Activated naive CD8-positive, alpha-beta T cell treated with anti-CD3 and anti-CD28 coated beads, Interleukin-2, amount 10 ng/mL, durations not matched to agents 7 days and 5 days (primary cell): ENCODE results near the gene NT5C3A. TPM values are rescaled to one million over a fixed set of nuclear protein-coding genes. Genes with fewer than 3 reads are reported as not detected.
"Not testable (repeated sequence)": the region's sequence is repeated elsewhere in the genome, so short reads cannot be mapped to it uniquely, and the experiment has no call there.

Source experiments
- ATAC-seq: fragments of 150-1000 bp; cut with Tn5 transposase; one replicate; pipeline ENCODE4 v1.10.0; 2021; ENCODE audit warnings: low read depth, moderate library complexity
- POLR2A ChIA-PET: fragments of 350-600 bp; sonication (Branson Sonifier 250); formaldehyde crosslinking; loops from one replicate; lab custom pipeline; 2021; ENCODE audit warnings: antibody characterized with exemption; lab: Charles Lee
- DNase-seq: peaks from one replicate; pipeline ENCODE4 v3.0.0; 2021
- H3K27ac Mint-ChIP-seq: one replicate; pipeline ENCODE4 v1.8.0; 2022; ENCODE audit warnings: mild to moderate bottlenecking, mixed read lengths
- H3K27me3 Mint-ChIP-seq: one replicate; pipeline ENCODE4 v1.8.0; 2022; ENCODE audit warnings: mild to moderate bottlenecking, moderate library complexity, mixed read lengths
- H3K36me3 Mint-ChIP-seq: one replicate; pipeline ENCODE4 v1.8.0; 2021; ENCODE audit warnings: mild to moderate bottlenecking, mixed read lengths
- H3K4me1 Mint-ChIP-seq: one replicate; pipeline ENCODE4 v1.8.0; 2021; ENCODE audit warnings: mixed read lengths
- H3K4me3 Mint-ChIP-seq: one replicate; pipeline ENCODE4 v1.8.0; 2022; ENCODE audit warnings: mild to moderate bottlenecking, moderate library complexity, mixed read lengths
- H3K9me3 Mint-ChIP-seq: one replicate; pipeline ENCODE4 v1.8.0; 2021; ENCODE audit warnings: mixed read lengths
- total RNA-seq, 2 experiments: library from RNA; stranded (reverse); gene quantifications; one replicate each; pipeline ENCODE4 v1.2.3, GENCODE V29; 2021

Gene NT5C3A
- total RNA-seq, 2 experiments from 2014 or later, result 63.3 to 64.0 TPM

DNA sequence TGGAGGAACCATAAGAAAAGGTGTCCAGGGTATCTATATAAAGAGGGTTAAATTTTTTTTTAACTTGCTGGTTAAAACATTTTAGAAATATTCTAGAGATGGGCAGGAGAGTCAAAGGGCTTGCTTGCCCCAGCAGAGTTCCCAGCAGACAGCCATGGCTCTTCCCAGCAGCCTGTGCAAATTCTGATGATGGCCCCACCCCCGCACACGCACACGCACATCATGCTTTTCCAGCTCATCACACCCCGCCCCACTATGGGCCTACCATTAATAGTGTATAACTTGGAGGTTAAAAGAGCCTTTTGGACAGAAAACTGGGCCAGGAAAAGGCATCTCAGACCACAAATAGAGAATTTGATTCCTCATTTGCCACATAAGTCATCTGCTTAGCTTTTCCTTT lies 56.9 kb downstream of the NT5C3A start:
- DNase-seq, H3K27ac Mint-ChIP-seq, H3K27me3 Mint-ChIP-seq, POLR2A ChIA-PET, H3K4me1 Mint-ChIP-seq, ATAC-seq, H3K36me3 Mint-ChIP-seq, H3K9me3 Mint-ChIP-seq, H3K4me3 Mint-ChIP-seq: not testable (repeated sequence)

DNA sequence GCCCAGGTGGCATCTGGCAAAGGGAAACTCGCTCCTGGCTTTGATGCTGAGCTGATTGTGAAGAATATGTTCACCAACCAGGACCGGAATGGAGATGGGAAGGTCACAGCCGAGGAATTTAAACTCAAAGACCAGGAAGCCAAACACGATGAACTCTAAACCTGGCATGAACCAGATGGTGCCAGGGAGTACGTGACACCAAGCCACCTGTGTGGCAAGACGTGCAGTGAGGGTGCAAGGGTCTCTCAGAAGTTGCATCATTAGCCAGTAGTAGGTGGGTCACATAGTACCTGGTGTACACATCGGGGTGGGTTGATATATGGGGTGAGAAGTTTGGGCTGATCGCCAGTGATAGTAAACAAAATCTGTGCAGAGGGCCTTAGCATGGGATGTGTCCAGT lies 57.4 kb downstream of the NT5C3A start:
- DNase-seq, H3K4me3 Mint-ChIP-seq, H3K27me3 Mint-ChIP-seq, ATAC-seq, H3K9me3 Mint-ChIP-seq, H3K36me3 Mint-ChIP-seq, POLR2A ChIA-PET, H3K4me1 Mint-ChIP-seq, H3K27ac Mint-ChIP-seq: not testable (repeated sequence)

- H3K36me3 Mint-ChIP-seq, ATAC-seq, POLR2A ChIA-PET, H3K27ac Mint-ChIP-seq, H3K4me3 Mint-ChIP-seq, H3K27me3 Mint-ChIP-seq, H3K4me1 Mint-ChIP-seq, DNase-seq, H3K9me3 Mint-ChIP-seq: not testable (repeated sequence)
Measured at GRCh38 chr7:33004104-33004616, 58.4 kb downstream of the NT5C3A start.

- ATAC-seq, H3K4me1 Mint-ChIP-seq, H3K36me3 Mint-ChIP-seq, POLR2A ChIA-PET, DNase-seq, H3K27ac Mint-ChIP-seq, H3K9me3 Mint-ChIP-seq, H3K4me3 Mint-ChIP-seq: not testable (repeated sequence)
- H3K27me3 Mint-ChIP-seq, result peaks cover 13% of the 10 kb centered on the region
Measured at GRCh38 chr7:33003111-33003510, 59.5 kb downstream of the NT5C3A start.

- H3K4me3 Mint-ChIP-seq, ATAC-seq, POLR2A ChIA-PET, H3K27ac Mint-ChIP-seq, H3K4me1 Mint-ChIP-seq, H3K9me3 Mint-ChIP-seq, H3K36me3 Mint-ChIP-seq, DNase-seq: not testable (repeated sequence)
- H3K27me3 Mint-ChIP-seq, result peaks cover 36% of the 10 kb centered on the region
Measured at GRCh38 chr7:32999380-32999779, 63.2 kb downstream of the NT5C3A start.

- H3K4me1 Mint-ChIP-seq, DNase-seq, POLR2A ChIA-PET, H3K27ac Mint-ChIP-seq, H3K9me3 Mint-ChIP-seq, H3K36me3 Mint-ChIP-seq: not testable (repeated sequence)
- Mint-ChIP-seq H3K27me3 (peaks cover 36% of the 10 kb centered on the region), H3K4me3 (peak overlapping the region; percentile 46)
- peak; percentile 70 for ATAC-seq
Measured at GRCh38 chr7:32998361-32999171, 64.0 kb downstream of the NT5C3A start.

- ATAC-seq, POLR2A ChIA-PET, H3K27ac Mint-ChIP-seq, H3K9me3 Mint-ChIP-seq, H3K36me3 Mint-ChIP-seq, H3K4me3 Mint-ChIP-seq, DNase-seq: not testable (repeated sequence)
- Mint-ChIP-seq H3K4me1 (peaks cover 11% of the 10 kb centered on the region), H3K27me3 (peaks cover 41% of the 10 kb centered on the region)
Measured at GRCh38 chr7:32997956-32998355, 64.6 kb downstream of the NT5C3A start.

DNA sequence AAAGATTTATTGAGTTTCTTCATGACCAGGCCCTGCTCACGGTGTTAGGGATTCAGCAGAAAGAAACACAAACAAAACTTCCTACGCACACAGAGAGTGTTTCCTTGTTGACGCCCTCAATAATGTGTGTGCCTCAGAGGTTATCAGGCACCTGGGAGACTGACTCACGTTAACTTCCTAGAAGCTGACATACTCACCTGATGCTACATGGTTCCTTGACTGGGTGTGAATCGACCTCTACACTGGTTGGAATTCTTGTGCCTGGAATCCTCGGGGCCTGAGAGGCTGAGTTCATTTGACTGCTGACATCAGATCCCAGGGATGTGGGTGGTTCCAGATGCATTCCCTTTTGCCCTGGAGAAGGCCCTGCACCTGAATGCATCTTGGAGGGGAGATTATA lies 69.8 kb downstream of the NT5C3A start:
- POLR2A ChIA-PET, DNase-seq, H3K27ac Mint-ChIP-seq, H3K36me3 Mint-ChIP-seq, H3K9me3 Mint-ChIP-seq, H3K4me3 Mint-ChIP-seq: not testable (repeated sequence)
- H3K4me1 Mint-ChIP-seq, result peaks cover 19% of the 10 kb centered on the region
- peaks cover 59% of the 10 kb centered on the region for H3K27me3 Mint-ChIP-seq
- ATAC-seq, result peak; percentile 48

DNA sequence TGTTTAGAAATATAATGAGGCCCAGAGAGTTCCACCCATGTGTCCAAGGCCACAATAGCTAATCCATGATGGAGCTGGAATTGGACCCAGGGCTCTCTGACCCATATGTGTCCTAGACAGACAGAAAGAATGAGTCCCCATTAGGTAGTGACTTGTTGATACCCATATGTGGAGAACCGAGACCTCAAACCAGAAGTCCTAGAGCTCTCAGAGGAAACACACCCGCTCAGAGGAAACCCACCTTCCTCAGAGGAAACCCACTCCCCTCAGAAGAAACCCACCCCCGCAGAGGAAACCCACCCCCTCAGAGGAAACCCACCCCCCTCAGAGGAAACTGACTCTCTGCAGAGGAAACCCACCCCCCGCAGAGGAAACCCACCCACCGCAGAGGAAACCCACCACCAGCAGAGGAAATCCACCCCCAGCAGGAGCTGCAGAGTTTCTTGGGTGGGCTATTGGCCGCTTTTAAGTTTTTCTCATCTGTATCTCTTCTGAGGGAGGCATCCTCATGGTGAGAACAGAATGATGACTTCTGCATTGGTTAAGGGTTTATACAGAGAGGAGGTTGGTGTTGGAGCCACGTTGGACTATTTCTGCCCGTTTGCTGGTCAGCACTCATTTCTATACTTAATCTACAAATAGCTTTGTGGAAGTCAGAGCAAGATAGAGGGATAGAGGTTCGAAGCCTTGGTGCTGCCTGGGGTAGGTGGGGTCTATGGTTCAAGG lies 70.4 kb downstream of the NT5C3A start:
- H3K27ac Mint-ChIP-seq, H3K4me3 Mint-ChIP-seq, POLR2A ChIA-PET, DNase-seq, H3K9me3 Mint-ChIP-seq, H3K36me3 Mint-ChIP-seq: not testable (repeated sequence)
- peak; percentile 48 for ATAC-seq
- peaks cover 19% of the 10 kb centered on the region for H3K4me1 Mint-ChIP-seq
- peaks cover 56% of the 10 kb centered on the region for H3K27me3 Mint-ChIP-seq

- H3K4me3 Mint-ChIP-seq, POLR2A ChIA-PET: not testable (repeated sequence)
- H3K4me1 Mint-ChIP-seq, result peaks cover 19% of the 10 kb centered on the region
Measured at GRCh38 chr7:32991068-32991585, 71.4 kb downstream of the NT5C3A start.

DNA sequence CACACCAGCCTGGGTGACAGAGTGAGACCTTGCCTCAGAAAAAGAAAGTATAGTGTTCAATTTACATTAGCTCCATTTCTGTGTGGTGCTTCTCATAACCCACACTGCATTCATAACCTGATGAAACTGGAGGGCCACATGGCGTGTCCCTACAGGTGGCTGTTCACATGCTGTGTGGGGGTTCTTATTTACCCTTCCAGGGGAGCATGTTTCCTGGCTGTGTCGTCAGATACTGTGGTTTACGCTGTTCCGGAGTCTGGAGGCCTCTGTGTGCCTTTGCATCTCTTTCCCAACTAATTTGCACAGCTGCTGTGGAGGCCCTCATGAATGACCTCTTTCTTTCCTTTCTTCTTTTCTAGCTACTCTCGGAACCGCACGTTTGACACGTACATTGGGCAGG lies 74.4 kb downstream of the NT5C3A start:
- H3K27me3 Mint-ChIP-seq, result peaks cover 48% of the 10 kb centered on the region
- H3K27ac Mint-ChIP-seq, POLR2A ChIA-PET, DNase-seq, H3K9me3 Mint-ChIP-seq, H3K36me3 Mint-ChIP-seq: not testable (repeated sequence)
- peak; percentile 50 for ATAC-seq
- peak overlapping the region; percentile 58 for H3K4me3 Mint-ChIP-seq
- peaks cover 18% of the 10 kb centered on the region for H3K4me1 Mint-ChIP-seq

More at GRCh38 chr7:32991068-32991585, 71.4 kb downstream of the NT5C3A start:
- peaks cover 51% of the 10 kb centered on the region for H3K27me3 Mint-ChIP-seq
- H3K9me3 Mint-ChIP-seq, H3K27ac Mint-ChIP-seq, ATAC-seq, H3K36me3 Mint-ChIP-seq, DNase-seq: not testable (repeated sequence)

GRCh38 chr7:32979902-32980301 lies 82.7 kb downstream of the NT5C3A start:
- H3K4me3 Mint-ChIP-seq, DNase-seq, H3K4me1 Mint-ChIP-seq, H3K27ac Mint-ChIP-seq, H3K9me3 Mint-ChIP-seq, H3K36me3 Mint-ChIP-seq, POLR2A ChIA-PET, ATAC-seq: not testable (repeated sequence)
- H3K27me3 Mint-ChIP-seq, result peaks cover 22% of the 10 kb centered on the region

DNA sequence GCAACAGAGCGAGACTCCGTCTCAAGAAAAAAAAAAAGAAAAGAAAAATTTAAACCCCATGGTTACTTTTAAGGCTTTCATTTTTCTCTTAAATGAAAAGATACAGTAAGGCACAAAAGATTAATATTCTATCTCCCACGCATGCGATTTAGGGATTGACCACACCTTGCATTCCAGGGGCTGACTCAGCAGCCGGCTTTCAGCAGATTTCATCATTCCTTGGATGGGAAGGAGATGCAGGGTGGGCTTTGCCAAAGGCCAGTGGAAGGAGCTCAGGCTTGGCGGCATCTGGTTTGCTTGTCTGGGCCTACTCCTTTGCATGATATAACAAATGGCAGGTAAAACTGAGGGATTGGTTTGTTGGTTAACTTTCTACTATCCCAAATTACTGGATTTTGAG lies 83.3 kb downstream of the NT5C3A start:
- ATAC-seq, DNase-seq, POLR2A ChIA-PET, H3K36me3 Mint-ChIP-seq, H3K9me3 Mint-ChIP-seq, H3K4me3 Mint-ChIP-seq, H3K4me1 Mint-ChIP-seq, H3K27ac Mint-ChIP-seq: not testable (repeated sequence)
- H3K27me3 Mint-ChIP-seq, result peaks cover 16% of the 10 kb centered on the region
